IMR-90 (cell line): Measurements from ENCODE around the gene SLC1A1. TPM values are rescaled to one million over a fixed set of nuclear protein-coding genes. Genes with fewer than 3 reads are reported as not detected.

Experiments used
- ATAC-seq: fragments of 200-7000 bp; cut with Tn5 transposase; 2 replicates; pipeline ENCODE4 v1.9.1; 2020; ENCODE audit warnings: low read depth, mild to moderate bottlenecking, moderate library complexity
- BruUV-seq: library from RNA; stranded (reverse); fragments of 400-500 nt; replicated peaks from 2 replicates; lab custom pipeline; 2021; lab: Mats Ljungman, UMichigan
- CTCF ChIA-PET: fragments of 300-600 bp; formaldehyde crosslinking; extraction: SDS; loops from one replicate; lab custom pipeline; 2021; ENCODE audit warnings: antibody characterized with exemption; lab: Yijun Ruan, JAX
- POLR2A ChIA-PET: fragments of 300-600 bp; sonication (Branson Sonifier 250); formaldehyde crosslinking; loops from one replicate; lab custom pipeline; 2022; ENCODE audit warnings: antibody characterized with exemption; ENCODE audit not compliant: unreplicated experiment; lab: Charles Lee
- DNase-seq: peaks from one replicate; pipeline ENCODE4 v3.0.0; 2013
- H2AFZ ChIP-seq: replicated peaks from 2 replicates; pipeline ENCODE3; 2013; ENCODE audit warnings: low read length, mild to moderate bottlenecking; ENCODE audit not compliant: poor library complexity
- H2AK5ac ChIP-seq: 2 replicates; pipeline ENCODE4 v1.6.1; 2013; ENCODE audit warnings: low read depth, low read length, inconsistent platforms
- H2AK9ac ChIP-seq: replicated peaks from 2 replicates; pipeline ENCODE3; 2013; ENCODE audit warnings: mild to moderate bottlenecking, low read depth, low read length, moderate library complexity; ENCODE audit not compliant: poor library complexity
- H2BK120ac ChIP-seq: 2 replicates; pipeline ENCODE4 v1.6.1; 2013; ENCODE audit warnings: low read depth, low read length, inconsistent platforms
- H2BK15ac ChIP-seq: 3 replicates; pipeline ENCODE4 v1.6.1; 2013; ENCODE audit warnings: low read depth, low read length, inconsistent platforms
- H2BK20ac ChIP-seq: 2 replicates; pipeline ENCODE4 v1.6.1; 2013; ENCODE audit warnings: low read depth, mild to moderate bottlenecking, inconsistent platforms, low read length, moderate library complexity
- H2BK5ac ChIP-seq: 2 replicates; pipeline ENCODE4 v1.6.1; 2013; ENCODE audit warnings: mild to moderate bottlenecking, low read depth, low read length, inconsistent platforms; ENCODE audit not compliant: poor library complexity, severe bottlenecking
- H3K14ac ChIP-seq: replicated peaks from 2 replicates; pipeline ENCODE4 v1.6.1; 2013; ENCODE audit warnings: low read depth, low read length, inconsistent platforms
- H3K18ac ChIP-seq: 2 replicates; pipeline ENCODE4 v1.6.1; 2013; ENCODE audit warnings: low read depth, low read length, control low read depth
- H3K23ac ChIP-seq: 2 replicates; pipeline ENCODE4 v1.6.1; 2013; ENCODE audit warnings: low read depth, low read length, inconsistent platforms
- H3K27ac ChIP-seq: 2 replicates; pipeline ENCODE4 v1.5.1; 2013; ENCODE audit warnings: mild to moderate bottlenecking, control low read depth, low read length; ENCODE audit not compliant: insufficient read depth
- H3K27me3 ChIP-seq: 2 replicates; pipeline ENCODE4 v1.6.1; 2013; ENCODE audit warnings: low read length; ENCODE audit not compliant: control insufficient read depth, insufficient read depth
- H3K36me3 ChIP-seq: 2 replicates; pipeline ENCODE4 v1.6.1; 2013; ENCODE audit warnings: low read length, mixed read lengths; ENCODE audit not compliant: control insufficient read depth, insufficient read depth
- H3K4ac ChIP-seq: 2 replicates; pipeline ENCODE4 v1.6.1; 2013; ENCODE audit warnings: low read depth, low read length, inconsistent platforms
- H3K4me1 ChIP-seq: 2 replicates; pipeline ENCODE4 v1.6.1; 2013; ENCODE audit warnings: low read length, mixed read lengths; ENCODE audit not compliant: control insufficient read depth, insufficient read depth
- H3K4me2 ChIP-seq: 2 replicates; pipeline ENCODE4 v1.6.1; 2013; ENCODE audit warnings: low read depth, mild to moderate bottlenecking, control low read depth, low read length, moderate library complexity
- H3K4me3 ChIP-seq: 2 replicates; pipeline ENCODE4 v1.5.1; 2013; ENCODE audit warnings: low read depth, mild to moderate bottlenecking, control low read depth, low read length, moderate library complexity; ENCODE audit not compliant: insufficient read depth
- H3K56ac ChIP-seq: 2 replicates; pipeline ENCODE4 v1.6.1; 2013; ENCODE audit warnings: low read length, inconsistent platforms; ENCODE audit not compliant: insufficient read depth; ENCODE audit errors: extremely low read depth
- H3K79me1 ChIP-seq, 2 experiments: 2 replicates each; pipeline ENCODE4 v1.6.1; 2013; ENCODE audit warnings: low read length in 2 of 2, inconsistent platforms in 1 of 2, low read depth in 1 of 2
- H3K9ac ChIP-seq: 2 replicates; pipeline ENCODE4 v1.6.1; 2013; ENCODE audit warnings: low read depth, low read length, control low read depth
- H3K9me1 ChIP-seq: 2 replicates; pipeline ENCODE4 v1.6.1; 2013; ENCODE audit warnings: low read length, inconsistent platforms; ENCODE audit not compliant: insufficient read depth
- H3K9me3 ChIP-seq: 2 replicates; pipeline ENCODE4 v1.6.1; 2013; ENCODE audit warnings: low read length; ENCODE audit not compliant: control insufficient read depth, insufficient read depth
- H4K20me1 ChIP-seq: 2 replicates; pipeline ENCODE4 v1.6.1; 2013; ENCODE audit warnings: low read length, inconsistent platforms; ENCODE audit not compliant: insufficient read depth
- H4K5ac ChIP-seq: 2 replicates; pipeline ENCODE4 v1.6.1; 2013; ENCODE audit warnings: mild to moderate bottlenecking, low read depth, low read length, control low read depth
- H4K8ac ChIP-seq, 2 experiments: 2 replicates each; pipeline ENCODE4 v1.6.1; 2013; ENCODE audit warnings: low read depth in 2 of 2, low read length in 2 of 2, control low read depth in 1 of 2, inconsistent platforms in 1 of 2
- H4K91ac ChIP-seq: 2 replicates; pipeline ENCODE4 v1.6.1; 2013; ENCODE audit warnings: low read depth, low read length, inconsistent platforms; ENCODE audit not compliant: insufficient read depth
- BHLHE40 ChIP-seq: fragments of 150-350 bp; IDR thresholded peaks from 2 replicates; pipeline ENCODE4 v1.6.1; 2016; ENCODE audit warnings: mild to moderate bottlenecking, low read depth, low read length
- CEBPB ChIP-seq: IDR thresholded peaks from 2 replicates; pipeline ENCODE4 v1.6.1; 2012; ENCODE audit warnings: low read depth, low read length, improper control_type of control experiment
- CHD1 ChIP-seq: IDR thresholded peaks from 2 replicates; pipeline ENCODE4 v1.6.1; 2012; ENCODE audit warnings: low read depth, low read length, improper control_type of control experiment
- CTCF ChIP-seq: conservative IDR thresholded peaks from 2 replicates; pipeline ENCODE4 v1.5.1; 2012; ENCODE audit warnings: mild to moderate bottlenecking, low read depth, low read length, improper control_type of control experiment
- ELK1 ChIP-seq: fragments of 150-350 bp; IDR thresholded peaks from 2 replicates; pipeline ENCODE4 v1.6.1; 2016; ENCODE audit warnings: low read depth, mild to moderate bottlenecking, low read length, moderate library complexity, borderline replicate concordance
- FOS ChIP-seq: fragments of 150-350 bp; IDR thresholded peaks from 2 replicates; pipeline ENCODE4 v1.6.1; 2016; ENCODE audit warnings: low read depth, low read length
- MAFK ChIP-seq: IDR thresholded peaks from 2 replicates; pipeline ENCODE4 v1.6.1; 2012; ENCODE audit warnings: low read depth, low read length, improper control_type of control experiment
- MAZ ChIP-seq: IDR thresholded peaks from 2 replicates; pipeline ENCODE4 v1.6.1; 2012; ENCODE audit warnings: low read depth, mild to moderate bottlenecking, low read length, improper control_type of control experiment, moderate library complexity, borderline replicate concordance
- MXI1 ChIP-seq: IDR thresholded peaks from 2 replicates; pipeline ENCODE4 v1.6.1; 2012; ENCODE audit warnings: low read depth, mild to moderate bottlenecking, low read length, moderate library complexity, borderline replicate concordance
- NFE2L2 ChIP-seq: fragments of 150-350 bp; IDR thresholded peaks from 2 replicates; pipeline ENCODE4 v1.6.1; 2016; ENCODE audit warnings: low read depth, mild to moderate bottlenecking, low read length
- RFX5 ChIP-seq: IDR thresholded peaks from 2 replicates; pipeline ENCODE4 v1.8.0; 2012; ENCODE audit warnings: low read depth, mild to moderate bottlenecking, low read length, moderate library complexity
- WGBS, 2 experiments: methylation state at CpG; one replicate each; pipeline versions ENCODE4 v1.1.5 to v1.1.7; 2013; ENCODE audit warnings: missing lambda C conversion rate in 2 of 2; ENCODE audit not compliant: insufficient read length in 1 of 2; ENCODE audit errors: extremely low coverage in 2 of 2; 5-methylcytosine and 5-hydroxymethylcytosine counted together
- dilution Hi-C: fragments of 300-500 bp; cut with HindIII; formaldehyde crosslinking; loops from one replicate; pipeline ENCODE4 v1.14.3; 2018; ENCODE audit warnings: low sequenced_read_pairs; ENCODE audit not compliant: unreplicated experiment
- in situ Hi-C: fragments of 300-500 bp; cut with MboI; formaldehyde crosslinking; loops from 3 replicates; pipeline ENCODE4 v1.14.3; 2019; ENCODE audit warnings: low sequenced_read_pairs, inconsistent platforms, mixed read lengths
- intact Hi-C: fragments of 100-400 bp; cut with micrococcal nuclease; formaldehyde crosslinking; loops from 2 replicates; pipeline ENCODE4 v1.10.0; 2022
- polyA plus RNA-seq, 3 experiments: library from polyadenylated mRNA; depleted of rRNA; stranded (reverse); fragments of >200 nt; gene quantifications; 2 replicates each; pipeline ENCODE4 v1.2.3, GENCODE V29; 2012; ENCODE audit warnings: low replicate concordance in 1 of 3
- total RNA-seq: library from RNA; depleted of rRNA; stranded (reverse); fragments of >200 nt; gene quantifications from 2 replicates; pipeline ENCODE4 v1.2.3, GENCODE V29; 2012

The SLC1A1 gene
- total and polyA plus RNA-seq, 2 of the 4 experiments (the other 2 are of a cell fraction) = 2.2 to 4.1 TPM

- no peak overlapping the region for H4K5ac ChIP-seq
- ATAC-seq = no peak
- H3K36me3 ChIP-seq = no peaks in the 10 kb centered on the region
- H3K9me1 ChIP-seq = no peaks in the 10 kb centered on the region
- H3K4me2 ChIP-seq = no peak overlapping the region
- ChIA-PET CTCF (interaction anchor here (0.6 kb wide), 1 partner anchor 1663 kb away, joined by 3 read pairs; no protein-coding TSS in a partner anchor), POLR2A (no interaction called here)
- WGBS, 2 experiments = no CpG with 5 or more reads among the region's 1 CpG
- DNase-seq = no peak
- H2BK15ac ChIP-seq = no peak overlapping the region
- H2BK20ac ChIP-seq = no peak overlapping the region
- H2AFZ ChIP-seq = no peak overlapping the region
- no peaks in the 10 kb centered on the region for H4K20me1 ChIP-seq
- no peak overlapping the region for H2AK5ac ChIP-seq
- no peak overlapping the region for H4K91ac ChIP-seq
- no peaks in the 10 kb centered on the region for H3K27me3 ChIP-seq
- no peak overlapping the region for H3K4ac ChIP-seq
- no peak overlapping the region for H3K27ac ChIP-seq
- no TSS peak for BruUV-seq
- H3K56ac ChIP-seq = no peak overlapping the region
- no peak overlapping the region for H2AK9ac ChIP-seq
- no peak overlapping the region for H3K14ac ChIP-seq
- no peak for TF ChIP-seq FOS
- no peak for TF ChIP-seq CEBPB
- no peak for TF ChIP-seq RFX5
- TF ChIP-seq CHD1 = no peak
- TF ChIP-seq NFE2L2 = no peak
- TF ChIP-seq BHLHE40 = no peak
- no peak for TF ChIP-seq MAZ
- no peak for TF ChIP-seq MXI1
- no peak for TF ChIP-seq MAFK
- TF ChIP-seq CTCF = no peak
- no peak for TF ChIP-seq ELK1
- no peak overlapping the region for H4K8ac ChIP-seq
- peaks cover 4% of the 10 kb centered on the region; the same call in 1 of the 2 replicates for H3K9me3 ChIP-seq
- H3K4me1 ChIP-seq = no peaks in the 10 kb centered on the region
- in situ Hi-C loops (no loop called here), intact Hi-C loops (no loop called here), dilution Hi-C loops (no loop called here)
- no peak overlapping the region for H3K4me3 ChIP-seq
- no peak overlapping the region for H3K23ac ChIP-seq
- no peak overlapping the region for H3K18ac ChIP-seq
- no peaks in the 10 kb centered on the region for H3K79me1 ChIP-seq
- no peak overlapping the region for H3K9ac ChIP-seq
- no peak overlapping the region for H2BK120ac ChIP-seq
- H2BK5ac ChIP-seq = no peak overlapping the region
These were observed 47.3 kb downstream of the SLC1A1 start for GRCh38 chr9:4537581-4537980.
